Prostate gland (tissue), 2 donors: Measurements from ENCODE around the gene AP1S1. TPM values are rescaled to one million over a fixed set of nuclear protein-coding genes. Genes with fewer than 3 reads are reported as not detected.
A peak's percentile ranks its signal among the peaks of the same experiment; 100 is the strongest.

Source experiments
- DNase-seq: peaks from one replicate; pipeline ENCODE4 v3.0.0-alpha.2; 2019; ENCODE audit warnings: low spot score
- H3K27ac ChIP-seq, 2 donors: fragments of 200-600 bp; sonication (generic); 2 replicates each; pipeline ENCODE4 v1.5.1; 2017 to 2019
- H3K27me3 ChIP-seq: fragments of 200-600 bp; sonication (generic); replicated peaks from 2 replicates; pipeline ENCODE4 v1.5.1; 2019; ENCODE audit not compliant: insufficient read depth
- H3K36me3 ChIP-seq, 2 donors: fragments of 200-600 bp; sonication (generic); 1 replicate in 1 of 2; 2 replicates in 1 of 2; pipeline versions ENCODE4 v1.5.1 to v1.8.1; 2017 to 2019
- H3K4me1 ChIP-seq: fragments of 200-600 bp; sonication (generic); replicated peaks from 2 replicates; pipeline ENCODE4 v1.5.1; 2019
- H3K4me3 ChIP-seq, 2 donors: fragments of 200-600 bp; sonication (generic); 2 replicates each; pipeline ENCODE4 v1.5.1; 2017 to 2019
- H3K9me3 ChIP-seq: fragments of 200-600 bp; sonication (generic); 2 replicates; pipeline ENCODE4 v1.5.1; 2017
- CTCF ChIP-seq, 4 experiments: fragments of 200-600 bp in 2 of 4; fragments of 450-650 bp in 2 of 4; sonication (generic) in 2 of 4; IDR thresholded peaks; 1 replicate in 3 of 4; 2 replicates in 1 of 4; pipeline ENCODE4 v1.5.1; 2016 to 2019; ENCODE audit warnings: antibody characterized with exemption in 4 of 4, mild to moderate bottlenecking in 2 of 4, moderate library complexity in 2 of 4
- POLR2A ChIP-seq: fragments of 450-650 bp; IDR thresholded peaks from one replicate; pipeline ENCODE4 v1.6.1; 2016; ENCODE audit warnings: antibody characterized with exemption, mild to moderate bottlenecking
- POLR2AphosphoS5 ChIP-seq: sonication (generic); formaldehyde crosslinking; IDR thresholded peaks from one replicate; pipeline ENCODE4 v1.6.1; 2017; ENCODE audit warnings: antibody characterized with exemption
- WGBS: methylation state at CpG from one replicate; pipeline ENCODE4 v1.1.5; 2018; 5-methylcytosine and 5-hydroxymethylcytosine counted together
- intact Hi-C: fragments of 100-400 bp; cut with DNase I; formaldehyde crosslinking; loops from one replicate; pipeline ENCODE4 v1.14.2; 2022
- total RNA-seq, 2 donors: library from RNA; depleted of rRNA; stranded (reverse); fragments of >200 nt; gene quantifications; one replicate each; pipeline ENCODE4 v1.1.0, GENCODE V29; 2016

AP1S1 gene
- total RNA-seq, 2 donors from 2014 or later = 47.2 to 90.0 TPM

DNA sequence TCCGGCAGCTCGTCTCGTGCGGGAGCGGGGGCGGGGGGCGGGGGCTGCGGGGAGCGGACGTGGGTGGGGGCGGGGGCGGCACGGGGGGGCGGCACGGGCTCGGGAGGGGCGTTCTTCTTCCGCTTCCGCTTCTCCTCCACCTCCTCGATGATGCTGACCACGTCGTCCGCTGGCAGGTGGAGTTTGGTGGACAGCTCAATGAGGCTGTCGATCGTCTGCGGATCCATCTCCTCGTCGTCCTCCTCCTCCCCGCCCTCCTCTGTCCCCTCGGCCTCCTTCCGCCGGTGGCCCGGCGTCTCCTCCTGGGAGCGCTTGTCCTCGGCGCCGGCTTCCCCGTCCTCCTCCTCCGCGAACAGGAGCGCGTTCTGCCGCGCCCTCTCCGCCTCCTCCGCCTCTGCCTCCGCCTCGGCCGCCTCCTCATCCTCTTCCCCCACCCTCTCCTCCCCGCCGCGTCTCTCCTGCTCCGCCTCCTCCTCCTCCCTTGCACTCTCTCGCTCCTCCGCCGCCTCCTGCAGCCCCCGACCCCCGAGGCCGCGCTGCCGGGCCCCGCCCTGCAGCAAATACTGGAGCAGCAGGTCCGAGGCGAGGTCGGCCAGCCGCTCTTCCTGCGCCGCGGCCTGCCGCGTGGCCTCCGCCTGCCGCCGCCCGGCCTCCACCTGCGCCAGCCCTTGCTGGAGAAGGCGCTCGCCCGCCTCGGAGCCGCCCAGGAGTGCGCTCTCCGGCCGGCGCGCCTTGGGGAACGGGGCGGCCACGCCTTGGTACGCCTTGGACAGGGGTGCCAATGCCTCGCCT is 9.2 kb downstream of the AP1S1 start:
- Histone ChIP-seq H3K36me3 (no peaks in the 10 kb centered on the region), H3K4me3 (peak overlapping the region; percentile 17 to 33), H3K27ac (no peak overlapping the region), H3K27me3 (peaks cover 27% of the 10 kb centered on the region), H3K4me1 (peaks cover 13% of the 10 kb centered on the region), H3K9me3 (no peaks in the 10 kb centered on the region)
- DNase-seq = no peak
- under 1% methylated on average over 73 of the region's 92 CpGs for WGBS
- intact Hi-C loops = no loop called here
- TF ChIP-seq CTCF (IDR thresholded peaks at IDR 0.05) (no peak), POLR2A (no peak), POLR2AphosphoS5 (no peak)

DNA sequence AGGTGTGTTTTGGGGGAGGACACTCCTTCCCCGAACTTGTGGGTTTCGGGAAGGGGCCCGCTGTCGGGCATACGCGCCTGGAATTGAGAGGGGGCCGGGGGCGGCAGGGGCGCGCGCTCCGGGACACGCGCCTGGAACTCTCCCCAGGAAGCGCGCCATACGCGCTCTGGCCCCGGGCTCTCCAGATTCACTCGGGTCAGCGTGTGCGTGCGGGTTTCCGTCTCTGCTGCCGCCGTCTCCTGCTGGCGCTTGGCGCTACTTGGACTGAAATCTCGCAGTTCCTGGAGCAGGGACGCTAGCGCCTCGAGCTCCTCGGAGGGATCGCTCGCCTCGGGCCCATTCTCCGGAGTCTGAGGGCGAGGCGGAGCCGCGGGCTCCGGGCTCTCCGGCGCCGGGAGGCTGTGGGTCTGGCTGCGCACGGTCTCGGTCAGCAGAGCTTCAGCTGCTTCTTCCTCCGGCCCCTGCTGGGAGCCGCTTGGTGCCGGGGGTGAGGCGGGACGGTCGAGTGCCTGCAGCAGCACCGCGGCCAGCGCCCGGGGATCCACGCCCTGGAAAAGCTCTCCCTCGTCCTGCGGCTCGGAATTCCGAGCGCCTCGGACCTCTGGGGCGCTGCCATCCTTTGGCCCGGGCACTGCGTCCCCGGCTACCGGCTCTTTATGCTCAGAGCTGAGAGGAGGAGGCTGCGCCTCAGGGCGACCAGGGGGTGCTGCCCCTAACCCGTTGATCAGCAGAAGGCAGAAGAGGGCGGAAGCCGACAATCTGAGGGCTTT is 10.0 kb downstream of the AP1S1 start:
- TF ChIP-seq POLR2A (no peak), POLR2AphosphoS5 (no peak), CTCF (IDR thresholded peaks at IDR 0.05) (no peak)
- peaks cover 27% of the 10 kb centered on the region for H3K27me3 ChIP-seq
- intact Hi-C loops = no loop called here
- no peaks in the 10 kb centered on the region for H3K36me3 ChIP-seq
- 2% methylated on average over 69 of the region's 75 CpGs for WGBS
- H3K4me1 ChIP-seq = peaks cover 13% of the 10 kb centered on the region
- no peaks in the 10 kb centered on the region for H3K9me3 ChIP-seq
- DNase-seq = no peak
- H3K4me3 ChIP-seq = peak overlapping the region; percentile 17 to 33
- no peak overlapping the region for H3K27ac ChIP-seq

- peak; percentile 85 for DNase-seq
- no peak within 1 kb of the TSS for H3K4me3 ChIP-seq
- H3K27ac ChIP-seq = no peak within 1 kb of the TSS
- 3% methylated on average over 66 of the region's 74 CpGs for WGBS
- no peaks in the 10 kb centered on the region for H3K36me3 ChIP-seq
- no peaks in the 10 kb centered on the region for H3K9me3 ChIP-seq
- intact Hi-C loops = no loop called here
- peak in 1 of 4 experiments; percentile 37 for TF ChIP-seq CTCF (IDR thresholded peaks at IDR 0.05)
- peak; percentile 95 for TF ChIP-seq POLR2AphosphoS5
- peak; percentile 10 for TF ChIP-seq POLR2A
- peaks cover 27% of the 10 kb centered on the region for H3K27me3 ChIP-seq
- peaks cover 13% of the 10 kb centered on the region for H3K4me1 ChIP-seq
Measured at GRCh38 chr7:101165075-101165957, 11.0 kb downstream of the AP1S1 start, which contains the start of gene VGF. VGF (minus strand) TSS chr7:101165569; CDS start chr7:101164843, 726 bp downstream.

DNA sequence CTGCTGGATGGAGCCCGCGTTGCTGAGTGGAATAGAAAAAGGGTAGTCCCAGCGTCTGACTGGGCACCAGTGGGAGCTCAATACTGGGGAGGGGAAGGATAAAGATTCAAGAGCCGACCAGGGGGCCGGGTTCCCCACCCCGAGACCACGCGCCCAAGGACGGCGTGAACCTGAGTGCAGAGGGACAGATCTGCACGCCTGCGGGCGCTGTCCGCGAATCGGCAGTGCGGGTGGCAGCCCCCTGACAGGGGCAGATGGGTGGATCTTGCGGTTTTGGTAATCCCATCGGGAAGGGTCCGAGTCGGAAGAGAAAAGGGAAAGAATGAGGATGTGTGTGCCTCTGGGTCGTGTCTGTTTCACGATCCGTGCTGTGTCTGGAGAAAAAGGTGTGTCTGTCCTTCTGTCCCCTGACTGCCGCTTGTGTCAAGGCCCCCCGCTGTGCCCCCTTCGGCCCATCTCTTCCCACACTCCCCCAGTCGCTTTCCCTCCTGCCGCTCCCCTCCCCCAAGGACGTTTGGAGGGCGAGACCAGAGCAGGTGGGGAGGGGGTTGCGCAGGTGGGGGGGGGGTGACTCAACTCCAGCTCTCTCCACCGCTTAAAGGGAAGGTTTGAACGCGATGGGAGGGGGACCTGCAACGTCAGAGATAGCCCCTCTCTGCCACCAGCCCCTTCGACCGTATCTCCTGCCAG is 11.8 kb downstream of the AP1S1 start:
- no peak for DNase-seq
- Histone ChIP-seq H3K27ac (no peak overlapping the region), H3K36me3 (no peaks in the 10 kb centered on the region), H3K9me3 (no peaks in the 10 kb centered on the region), H3K27me3 (peaks cover 35% of the 10 kb centered on the region), H3K4me1 (peaks cover 13% of the 10 kb centered on the region), H3K4me3 (no peak overlapping the region)
- 1% methylated on average over 38 of the region's 38 CpGs for WGBS
- intact Hi-C loops = no loop called here
- TF ChIP-seq CTCF (IDR thresholded peaks at IDR 0.05) (no peak), POLR2AphosphoS5 (no peak), POLR2A (no peak)
